HG03521 (cell line): ENCODE results near the gene ASTL.
"Not testable (repeated sequence)": the region's sequence is repeated elsewhere in the genome, so short reads cannot be mapped to it uniquely, and the experiment has no call there.

Source experiments
- ATAC-seq: cut with Tn5 transposase; IDR thresholded peaks from one replicate; pipeline ENCODE4 v1.9.1; 2021; ENCODE audit warnings: mild to moderate bottlenecking, moderate library complexity; ENCODE audit not compliant: unreplicated experiment

Gene ASTL

DNA sequence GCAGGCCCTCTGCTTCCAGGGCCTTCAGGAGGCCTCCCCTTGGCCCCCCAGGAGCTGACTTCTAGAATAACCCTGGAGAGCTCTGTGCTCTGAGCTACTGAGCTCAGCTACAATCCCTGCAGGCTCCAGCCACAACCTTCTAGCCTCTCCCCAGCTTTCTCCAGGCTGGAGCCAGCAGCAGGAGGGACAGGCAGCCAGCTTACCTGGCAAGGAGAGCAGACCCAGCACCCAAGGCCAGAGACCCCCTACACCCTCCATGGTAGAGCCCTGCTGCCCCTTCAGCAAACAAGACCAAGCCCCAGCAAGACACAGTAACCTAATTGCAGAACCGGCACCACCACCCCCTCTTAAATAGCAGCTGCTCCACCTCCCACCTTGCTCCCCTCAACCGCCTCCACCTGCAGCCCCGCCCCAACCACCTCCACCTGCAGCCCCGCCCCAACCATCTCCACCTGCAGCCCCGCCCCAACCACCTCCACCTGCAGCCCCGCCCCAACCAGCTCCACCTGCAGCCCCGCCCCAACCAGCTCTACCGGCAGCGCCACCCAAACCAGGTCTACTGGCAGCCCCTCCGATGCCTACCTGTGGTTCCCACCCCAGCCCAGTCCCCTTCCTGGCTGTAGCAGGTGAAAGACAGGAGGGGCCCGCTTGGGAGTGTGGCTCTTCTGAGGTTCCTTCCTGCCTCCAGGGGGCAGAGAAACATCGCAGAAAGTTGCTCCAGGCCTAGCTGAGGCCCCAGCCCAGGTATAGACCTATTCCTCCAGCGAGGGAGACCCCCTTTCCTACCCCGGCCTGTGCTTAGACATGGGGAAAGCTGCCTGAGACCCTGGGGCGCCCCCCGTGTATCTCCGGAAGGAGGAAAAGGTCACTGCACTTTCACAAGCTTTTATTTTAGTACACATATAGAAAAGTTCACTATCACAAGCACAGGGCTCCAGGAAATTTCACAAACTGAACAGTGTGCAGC is at the start of gene ASTL:
Gene ASTL, minus strand, starts transcription at position 324 of the 967 bp plus-strand sequence. Its CDS starts 66 bp downstream, at position 258.
- no peak for ATAC-seq

DNA sequence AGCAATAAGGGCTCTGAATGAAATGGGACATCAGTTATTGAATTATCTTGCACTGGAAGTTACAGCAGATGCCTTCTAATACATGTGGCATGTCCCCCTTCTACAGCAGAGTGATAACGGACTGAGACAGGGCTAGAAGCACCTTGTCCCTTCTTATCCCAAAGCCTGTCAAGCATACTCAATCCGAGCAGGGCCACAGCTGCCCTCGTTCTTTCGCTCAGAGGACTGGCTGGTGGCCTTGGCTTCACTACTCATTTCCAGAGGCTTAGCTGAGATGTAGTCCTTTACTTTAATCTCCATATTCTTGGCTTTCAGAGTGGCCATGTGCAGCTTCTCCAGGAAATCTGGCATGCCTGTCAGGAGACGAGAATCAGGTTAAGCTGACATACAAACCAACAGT is 48.3 kb upstream of the ASTL start:
- no peak for ATAC-seq

GRCh38 chr2:96185516-96185915 is 47.2 kb upstream of the ASTL start:
- ATAC-seq = no peak

DNA sequence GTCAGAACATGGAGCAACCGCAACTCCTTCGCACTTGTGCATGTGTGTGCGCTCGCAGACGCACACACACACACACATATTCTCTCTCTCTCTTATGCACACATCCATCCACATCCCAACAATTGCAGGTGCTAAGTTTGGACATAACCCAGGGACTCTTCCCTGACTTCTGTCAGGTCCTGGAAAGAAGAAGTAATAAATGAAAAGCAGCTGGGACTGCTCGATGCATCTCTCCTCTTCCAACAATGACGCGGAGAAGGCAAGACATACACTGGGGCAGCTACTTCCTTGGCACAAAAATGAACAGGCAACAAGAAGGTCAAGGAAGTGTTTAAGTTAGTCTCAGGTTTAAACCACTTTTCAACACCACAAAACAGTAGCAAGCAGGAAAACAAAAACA is 46.7 kb upstream of the ASTL start:
- no peak for ATAC-seq

- ATAC-seq = no peak
Measured at GRCh38 chr2:96184188-96184587, 45.9 kb upstream of the ASTL start.

GRCh38 chr2:96181529-96181928 is 43.2 kb upstream of the ASTL start:
- no peak for ATAC-seq

DNA sequence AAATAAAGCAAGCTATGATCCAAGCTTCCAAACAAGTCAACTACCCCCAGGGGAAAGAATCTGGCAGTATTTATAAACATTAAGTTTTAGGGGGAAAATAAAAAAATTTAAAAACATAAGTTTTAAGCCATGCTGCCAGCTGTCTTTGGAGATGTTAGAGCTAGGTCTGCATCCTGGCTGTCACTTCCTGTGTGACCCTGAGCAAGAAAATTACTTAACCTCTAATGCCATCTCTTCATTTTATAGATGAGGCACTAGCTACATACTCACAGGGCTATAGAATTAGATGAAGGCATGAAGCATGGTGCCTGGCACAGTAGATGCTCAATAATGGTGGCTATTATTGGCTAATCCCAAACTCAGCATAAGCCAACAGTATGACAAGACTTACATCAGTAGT is 42.2 kb upstream of the ASTL start:
- ATAC-seq = no peak

GRCh38 chr2:96180002-96180401 is 41.7 kb upstream of the ASTL start:
- ATAC-seq = no peak

DNA sequence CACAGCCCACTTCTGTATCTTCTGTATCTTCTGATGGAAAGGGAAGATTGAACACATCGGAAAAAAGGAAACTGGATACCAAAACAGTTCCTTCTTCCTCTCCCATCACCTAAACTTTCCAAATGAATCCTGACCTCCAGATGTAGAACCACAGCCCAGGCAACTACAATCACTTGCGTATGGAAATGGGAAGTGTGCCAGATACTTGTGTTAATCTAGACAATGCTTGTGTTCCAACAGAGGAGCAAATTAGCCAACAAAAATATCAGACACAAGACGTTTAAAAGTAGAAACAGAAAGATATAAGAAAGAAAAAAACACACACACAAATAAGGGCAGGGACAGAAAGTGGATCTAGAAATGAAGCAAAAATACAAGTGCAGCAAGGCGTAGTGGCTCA is 38.4 kb upstream of the ASTL start:
- no peak for ATAC-seq

DNA sequence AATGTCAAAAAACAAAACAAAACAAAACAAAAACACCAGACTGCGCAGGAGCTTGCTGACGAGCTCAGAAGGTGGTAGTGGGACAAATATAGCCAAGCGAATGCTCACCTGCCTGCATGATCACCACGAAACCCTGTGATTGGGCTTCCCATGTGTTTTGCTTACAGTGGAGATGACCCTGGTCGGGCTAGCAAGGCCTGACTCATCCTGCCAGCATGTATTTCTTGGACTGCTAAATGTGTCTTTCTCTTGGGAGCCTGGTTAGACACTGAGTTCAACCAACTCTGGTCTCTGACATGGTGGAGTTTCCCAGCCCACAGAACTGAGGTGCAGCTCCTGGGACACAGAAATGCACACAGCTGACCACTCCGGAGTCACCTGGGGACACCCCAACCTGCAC is 37.6 kb upstream of the ASTL start:
- no peak for ATAC-seq

DNA sequence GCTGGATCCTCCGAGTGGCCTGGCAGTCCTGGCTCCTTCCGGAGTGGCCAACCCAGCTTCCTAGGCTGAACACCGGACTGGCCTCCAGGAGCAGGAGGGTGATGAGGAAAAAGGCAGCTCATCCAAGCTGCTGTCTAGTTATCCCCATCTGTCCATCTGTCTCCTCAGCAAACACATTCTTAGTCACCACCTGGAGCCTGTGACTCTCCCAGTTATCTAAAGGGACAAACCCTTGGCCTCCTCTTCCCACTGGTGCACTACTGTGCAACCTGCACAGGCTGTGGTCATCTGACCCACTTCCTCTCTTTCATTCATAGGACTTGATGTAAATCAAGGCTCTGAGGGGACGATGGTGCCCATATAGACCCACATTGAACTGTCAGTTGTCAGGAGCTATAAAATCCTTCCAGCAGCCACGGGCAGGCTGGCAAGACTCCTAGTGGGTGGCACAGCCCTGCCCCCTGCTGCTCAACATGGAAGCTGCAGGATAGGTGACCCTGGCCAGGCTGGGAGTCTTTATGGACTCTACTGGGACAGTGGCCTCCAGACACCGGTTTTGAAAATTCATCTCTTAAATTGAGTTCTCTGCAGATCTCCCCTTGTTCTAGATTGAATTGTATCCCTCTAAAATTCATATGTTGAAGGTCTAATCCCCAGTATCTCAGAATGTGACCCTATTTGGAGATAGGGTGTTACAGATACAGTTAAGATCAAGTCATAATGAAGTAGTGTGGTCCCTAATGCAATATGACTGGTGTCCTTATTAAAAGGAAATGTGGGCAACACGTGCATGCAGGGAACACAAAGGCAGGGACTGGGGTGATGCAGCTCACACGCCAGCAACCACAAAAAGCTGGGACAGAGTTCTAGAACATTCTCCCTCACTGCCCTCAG is 36.2 kb upstream of the ASTL start:
- peak; percentile 70 for ATAC-seq

DNA sequence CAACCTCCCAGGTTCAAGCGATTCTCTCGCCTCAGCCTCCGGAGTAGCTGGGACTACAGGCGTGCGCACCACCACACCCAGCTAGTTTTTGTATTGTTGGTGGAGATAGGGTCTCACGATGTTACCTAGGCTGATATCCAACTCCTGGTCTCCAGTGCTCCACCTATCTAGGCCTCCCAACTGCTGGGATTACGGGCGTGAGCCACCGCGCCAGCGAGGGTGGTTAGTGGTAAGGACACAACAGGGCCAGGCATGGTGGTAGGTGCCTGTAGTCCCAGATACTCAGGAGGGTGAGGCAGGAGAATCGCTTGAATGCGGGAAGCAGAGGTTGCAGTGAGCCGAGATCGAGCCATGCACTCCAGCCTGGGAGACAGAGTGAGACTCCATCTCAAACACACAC is 33.5 kb upstream of the ASTL start:
- ATAC-seq = no peak

DNA sequence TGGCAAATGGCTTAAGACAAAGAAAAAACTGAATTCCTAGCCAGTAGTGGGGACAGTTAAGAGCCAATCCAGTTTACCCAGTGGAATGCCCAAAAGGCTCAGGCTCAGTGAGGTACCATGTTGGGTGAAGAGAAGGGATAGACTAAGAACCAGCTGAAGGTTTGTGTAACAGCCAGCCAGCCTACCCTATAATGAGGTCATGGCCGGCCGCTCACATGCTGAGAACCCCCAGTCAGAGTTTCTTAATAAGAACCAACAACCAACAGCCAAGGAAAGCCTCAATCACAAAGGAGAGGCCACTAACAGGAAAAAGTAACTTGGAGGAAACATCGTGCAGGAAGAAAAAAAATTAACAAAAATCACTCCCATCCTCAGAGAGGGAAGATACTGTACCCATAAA is 32.3 kb upstream of the ASTL start:
- ATAC-seq = no peak

DNA sequence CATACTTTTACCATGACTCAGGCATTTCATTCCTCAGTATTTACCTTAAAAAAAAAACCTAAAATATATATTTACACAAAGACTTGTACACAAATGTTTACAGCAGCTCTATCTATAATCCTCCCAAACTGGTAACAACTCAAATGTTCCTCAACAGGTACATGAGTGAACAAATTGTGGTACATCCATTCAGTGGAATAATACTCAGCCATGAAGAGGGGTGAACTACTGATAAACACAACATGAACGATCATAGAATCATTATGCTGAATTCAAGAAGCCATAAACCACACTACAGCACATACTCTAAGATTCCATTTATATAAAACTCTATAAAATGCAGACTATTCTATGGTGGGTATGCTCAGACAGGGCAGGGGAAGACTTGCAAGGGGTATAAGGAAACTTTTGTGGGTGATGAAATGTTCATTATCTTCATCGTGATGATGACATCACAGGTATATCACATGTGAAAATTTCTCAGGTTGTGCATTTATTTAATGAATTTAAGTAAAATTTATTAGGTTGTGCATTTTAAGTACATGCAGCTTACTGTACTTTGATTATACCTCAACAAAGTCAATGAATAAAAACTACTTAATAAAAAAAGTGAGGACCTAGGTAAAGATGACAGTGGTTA is 31.7 kb upstream of the ASTL start:
- ATAC-seq = no peak

DNA sequence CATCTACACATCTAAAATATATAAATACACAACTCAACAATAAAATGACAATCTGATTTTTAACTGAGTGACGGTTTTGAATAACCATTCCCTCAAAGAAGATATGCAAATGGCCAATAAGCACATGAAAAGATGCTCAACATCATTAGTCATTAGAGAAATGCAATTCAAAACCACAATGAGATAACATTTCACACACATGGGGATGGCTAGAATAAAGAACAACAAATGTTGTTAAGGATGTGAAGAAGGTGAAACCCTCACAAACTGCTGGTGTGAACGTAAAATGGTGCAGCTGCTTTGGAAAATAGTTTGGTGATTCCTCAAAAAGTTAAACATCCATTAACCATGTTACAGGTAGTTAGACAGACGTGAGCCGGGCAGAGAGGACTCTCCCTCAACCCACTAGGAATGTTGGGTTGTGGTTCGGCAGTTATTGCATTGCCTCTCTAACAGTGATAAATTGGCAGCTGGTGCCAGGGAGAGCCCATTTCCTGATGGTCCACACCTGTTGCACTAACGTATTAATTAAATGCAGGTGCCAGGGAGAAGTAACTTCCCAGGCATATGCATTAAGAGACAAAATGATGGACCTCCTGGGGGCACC is 29.2 kb upstream of the ASTL start:
- ATAC-seq = no peak

DNA sequence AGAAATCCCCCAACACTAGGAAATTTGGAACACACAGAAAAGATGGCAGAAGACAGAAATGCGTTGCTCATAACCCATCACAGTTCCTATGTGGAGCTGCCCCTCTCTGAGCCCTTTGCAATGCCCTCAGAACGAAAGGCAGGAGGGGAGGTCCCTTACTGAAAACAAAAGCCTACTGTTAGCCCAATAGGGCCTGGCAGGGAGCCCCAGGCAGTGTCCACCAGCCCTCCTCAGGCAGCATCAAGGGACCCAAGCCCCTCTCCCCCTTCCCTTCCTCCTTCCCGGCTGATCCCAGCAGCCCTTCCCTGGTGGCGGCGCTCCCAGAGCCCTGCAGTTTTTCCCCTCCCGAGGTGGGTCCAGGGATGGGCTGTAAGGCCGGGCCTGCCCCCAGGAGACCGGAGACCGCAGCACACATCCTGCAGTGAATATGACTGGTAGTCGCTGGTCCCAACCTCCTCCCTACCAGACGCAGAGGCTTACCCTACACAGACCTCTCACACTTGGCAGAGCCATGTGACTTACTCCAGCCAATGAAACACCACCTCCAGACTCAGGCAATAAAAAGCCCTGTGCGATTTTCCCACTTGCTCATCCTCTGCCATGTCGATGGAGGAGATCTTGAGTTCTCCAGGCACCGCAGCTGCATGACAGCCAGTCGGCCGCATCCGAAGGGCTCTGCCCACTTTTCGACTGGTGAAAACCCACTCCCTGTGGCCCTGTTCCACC is 26.3 kb upstream of the ASTL start:
- ATAC-seq = peak; percentile 65

DNA sequence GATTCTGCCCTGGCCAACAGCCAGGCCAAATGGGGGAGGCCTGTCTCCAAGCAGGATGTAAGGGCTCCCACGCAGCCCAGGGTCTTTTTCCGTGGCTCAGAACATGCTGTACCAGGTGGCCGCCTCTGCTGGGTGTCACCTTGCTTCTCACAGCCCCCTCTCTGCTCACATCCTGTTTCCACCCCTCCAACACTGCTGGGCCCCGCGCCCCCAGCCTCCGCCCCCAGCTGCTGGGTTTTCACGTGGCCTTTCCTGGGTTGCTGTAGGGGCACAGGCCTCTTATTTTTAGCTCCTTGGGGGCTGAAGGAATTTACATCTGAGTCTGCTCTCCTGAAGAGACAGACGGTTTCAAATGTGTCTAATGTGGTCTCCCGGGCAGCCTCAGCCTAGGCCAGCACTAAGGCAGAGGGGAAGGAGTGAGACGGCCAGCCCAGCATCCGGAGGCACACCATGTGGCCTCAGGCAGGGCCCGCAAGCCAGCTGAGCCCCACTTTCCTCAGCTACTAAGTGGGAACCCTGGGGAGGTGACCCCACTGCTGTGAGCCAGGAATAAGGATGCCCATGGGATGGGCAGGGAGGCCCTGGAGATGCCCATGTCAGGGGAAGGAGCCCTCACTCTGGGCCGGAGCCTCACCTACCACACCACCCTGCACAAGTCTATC is 25.6 kb upstream of the ASTL start:
- peak; percentile 50 for ATAC-seq

DNA sequence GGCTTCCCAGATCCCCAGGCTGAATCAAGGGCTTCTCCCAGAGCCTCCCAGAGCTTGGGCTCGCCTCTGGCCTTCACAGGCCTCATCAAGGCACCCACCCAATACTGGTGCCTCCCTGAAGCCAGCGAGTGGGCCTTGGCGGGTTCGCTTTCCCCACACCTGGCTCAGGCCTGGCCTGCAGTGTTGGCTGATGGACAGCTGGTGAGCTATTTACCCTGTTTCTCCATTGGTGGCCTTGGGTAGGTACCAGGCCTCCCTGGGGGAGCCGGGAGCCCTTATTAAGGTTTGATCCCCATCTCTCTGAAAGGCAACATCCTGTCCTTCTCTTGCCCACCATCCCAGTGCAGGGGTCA is 25.1 kb upstream of the ASTL start:
- ATAC-seq = peak; percentile 7

- no peak for ATAC-seq
Measured at GRCh38 chr2:96161898-96162297, 23.6 kb upstream of the ASTL start.

DNA sequence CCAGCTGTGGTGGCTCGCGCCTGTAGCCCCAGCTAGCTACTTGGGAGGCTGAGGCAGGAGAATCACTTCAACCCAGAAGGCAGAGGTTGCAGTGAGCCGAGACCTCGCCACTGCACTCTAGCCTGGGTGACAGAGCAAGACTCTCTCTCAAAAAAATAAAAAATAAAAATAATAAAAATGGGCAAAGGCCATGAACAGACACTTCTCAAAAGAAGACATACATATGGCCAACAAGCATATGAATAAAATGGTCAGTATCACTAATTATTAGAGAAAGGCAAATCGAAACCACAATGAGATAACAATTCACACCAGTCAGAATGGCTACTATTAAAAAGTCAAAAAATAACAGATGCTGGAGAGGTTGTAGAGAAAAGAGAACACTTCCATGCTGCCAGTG is 22.1 kb upstream of the ASTL start:
- ATAC-seq = not testable (repeated sequence)
